SK-N-MC (cell line): Measurements from ENCODE around the gene ZGLP1.
"Not testable (repeated sequence)": the region's sequence is repeated elsewhere in the genome, so short reads cannot be mapped to it uniquely, and the experiment has no call there.

Source experiments
- EZH2 ChIP-seq: fragments of 200-600 bp; sonication (generic); IDR thresholded peaks from one replicate; pipeline ENCODE4 v1.6.1; 2017; ENCODE audit warnings: antibody characterized with exemption
- POLR2AphosphoS5 ChIP-seq: IDR thresholded peaks from 2 replicates; pipeline ENCODE4 v1.6.1; 2012; ENCODE audit warnings: mild to moderate bottlenecking, low read depth, low read length, borderline replicate concordance

DNA sequence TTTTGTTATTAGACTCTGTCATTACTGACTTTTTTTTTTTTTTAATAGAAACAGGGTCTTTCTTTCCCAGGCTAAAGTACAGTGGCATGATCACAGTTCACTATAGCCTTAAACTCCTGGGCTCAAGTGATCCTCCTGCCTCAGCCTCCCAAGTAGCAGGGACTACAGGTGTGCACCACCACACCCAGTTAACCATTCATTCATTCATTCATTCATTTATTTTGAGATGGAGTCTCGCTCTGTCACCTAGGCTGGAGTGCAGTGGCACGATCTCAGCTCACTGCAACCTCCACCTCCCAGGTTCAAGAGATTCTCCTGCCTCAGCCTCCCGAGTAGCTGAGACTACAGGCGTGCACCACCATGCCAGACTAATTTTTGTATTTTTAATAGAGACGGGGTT, 27.6 kb downstream of the ZGLP1 start:
- not testable (repeated sequence) for TF ChIP-seq POLR2AphosphoS5, EZH2
